Measurements from ENCODE around the gene STARD7. TPM values are rescaled to one million over a fixed set of nuclear protein-coding genes. Genes with fewer than 3 reads are reported as not detected.

Gene STARD7
- total and polyA plus RNA-seq, 10 of the 15 experiments (the other 5 are each of a cell fraction or from before 2014, with no cell fraction given), result 85.4 to 237 (median 153) TPM

DNA sequence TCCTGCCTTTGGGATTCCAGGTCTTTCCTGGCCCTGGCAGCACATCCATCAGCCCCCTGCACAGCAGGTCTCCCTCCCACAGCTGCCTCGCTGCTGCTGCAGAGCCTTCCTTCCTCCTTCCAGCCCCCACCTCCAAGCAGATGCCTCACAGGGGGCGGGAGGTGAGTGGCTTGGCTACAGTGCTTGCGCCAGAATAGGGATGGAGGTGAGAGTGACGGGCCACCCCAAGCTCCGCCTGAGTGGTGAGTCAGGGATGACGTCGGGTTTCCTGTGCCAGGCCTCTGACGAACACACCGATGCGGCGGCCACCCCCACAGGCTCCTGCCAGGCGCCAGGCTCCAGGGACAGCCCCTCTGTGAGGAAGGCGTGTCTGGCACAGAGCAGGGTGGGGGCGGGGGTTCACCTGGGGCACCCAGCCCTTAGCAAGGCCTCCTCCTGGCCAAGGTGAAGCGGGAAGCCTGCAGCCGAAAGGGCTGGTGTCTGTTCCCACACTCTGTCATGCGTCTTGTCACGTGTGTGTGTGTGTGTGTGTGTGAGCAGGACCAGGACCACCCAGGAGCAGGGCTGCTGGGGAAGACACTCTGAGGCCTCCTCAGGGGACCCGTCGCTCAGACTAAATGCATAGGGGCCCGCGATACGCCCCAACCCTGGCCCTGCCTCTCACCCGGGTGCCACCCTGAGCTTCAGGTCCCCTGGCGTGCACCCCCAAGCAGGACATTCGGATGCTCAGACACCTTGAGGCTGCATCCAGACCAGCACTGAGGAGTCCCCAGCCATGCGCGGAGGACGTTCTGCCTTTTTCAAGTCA is 60.0 kb downstream of the STARD7 start (continued):
- TF ChIP-seq SIN3A (IDR thresholded peaks at IDR 0.05; ENCODE audit: low read depth, low read length), result no peak
- no peak for TF ChIP-seq STAT3 (IDR thresholded peaks at IDR 0.05; ENCODE audit: low read depth, low read length)
- no peak for TF ChIP-seq CEBPB (IDR thresholded peaks at IDR 0.05; ENCODE audit: borderline replicate concordance in 1 of 2, low read depth in 2 of 2, low read length in 2 of 2)
- TF ChIP-seq, protein P1, sequence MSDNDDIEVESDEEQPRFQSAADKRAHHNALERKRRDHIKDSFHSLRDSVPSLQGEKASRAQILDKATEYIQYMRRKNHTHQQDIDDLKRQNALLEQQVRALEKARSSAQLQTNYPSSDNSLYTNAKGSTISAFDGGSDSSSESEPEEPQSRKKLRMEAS (IDR thresholded peaks at IDR 0.05; ENCODE audit: low read depth, low read length), result peak; percentile 42; the same call in 1 of the 2 replicates
- TF ChIP-seq SP1 (IDR thresholded peaks at IDR 0.05; ENCODE audit: low read depth, low read length), result no peak
- TF ChIP-seq PAX5 (IDR thresholded peaks at IDR 0.05; ENCODE audit: borderline replicate concordance, low read depth, low read length), result no peak
- peak; percentile 88 for TF ChIP-seq CHD2 (IDR thresholded peaks at IDR 0.05; ENCODE audit: borderline replicate concordance, low read depth, low read length)
- 0 out of 2 replicates have a peak, but pooled peaks have one; percentile 37 for TF ChIP-seq MXI1 (IDR thresholded peaks at IDR 0.05; ENCODE audit: low read depth, low read length)
- peak; percentile 47; the same call in 1 of the 2 replicates for TF ChIP-seq JUNB (IDR thresholded peaks at IDR 0.05)
- no peak for TF ChIP-seq SRF (IDR thresholded peaks at IDR 0.05; ENCODE audit: low read depth in 2 of 2, low read length in 2 of 2)
- TF ChIP-seq MYC (IDR thresholded peaks at IDR 0.05; ENCODE audit: insufficient read depth, insufficient read length, insufficient replicate concordance, low read length, severe bottlenecking), result no peak
- TF ChIP-seq, protein P2, sequence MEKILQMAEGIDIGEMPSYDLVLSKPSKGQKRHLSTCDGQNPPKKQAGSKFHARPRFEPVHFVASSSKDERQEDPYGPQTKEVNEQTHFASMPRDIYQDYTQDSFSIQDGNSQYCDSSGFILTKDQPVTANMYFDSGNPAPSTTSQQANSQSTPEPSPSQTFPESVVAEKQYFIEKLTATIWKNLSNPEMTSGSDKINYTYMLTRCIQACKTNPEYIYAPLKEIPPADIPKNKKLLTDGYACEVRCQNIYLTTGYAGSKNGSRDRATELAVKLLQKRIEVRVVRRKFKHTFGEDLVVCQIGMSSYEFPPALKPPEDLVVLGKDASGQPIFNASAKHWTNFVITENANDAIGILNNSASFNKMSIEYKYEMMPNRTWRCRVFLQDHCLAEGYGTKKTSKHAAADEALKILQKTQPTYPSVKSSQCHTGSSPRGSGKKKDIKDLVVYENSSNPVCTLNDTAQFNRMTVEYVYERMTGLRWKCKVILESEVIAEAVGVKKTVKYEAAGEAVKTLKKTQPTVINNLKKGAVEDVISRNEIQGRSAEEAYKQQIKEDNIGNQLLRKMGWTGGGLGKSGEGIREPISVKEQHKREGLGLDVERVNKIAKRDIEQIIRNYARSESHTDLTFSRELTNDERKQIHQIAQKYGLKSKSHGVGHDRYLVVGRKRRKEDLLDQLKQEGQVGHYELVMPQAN (conservative IDR thresholded peaks at IDR 0.05), result no peak
- TF ChIP-seq ZZZ3 (IDR thresholded peaks at IDR 0.05; ENCODE audit: control insufficient read depth, insufficient read length, low read depth), result no peak
- no peak for TF ChIP-seq TAF1 (IDR thresholded peaks at IDR 0.05; ENCODE audit: borderline replicate concordance, low read depth, low read length)
- no peak for TF ChIP-seq SREBF1 (IDR thresholded peaks at IDR 0.05; ENCODE audit: low read length)
- no peak for TF ChIP-seq CUX1 (IDR thresholded peaks at IDR 0.05; ENCODE audit: insufficient replicate concordance, low read depth, low read length)
- no peak for TF ChIP-seq ETV6 (conservative IDR thresholded peaks at IDR 0.05 in 1 of 2, IDR thresholded peaks at IDR 0.05 in 1 of 2; ENCODE audit: borderline replicate concordance in 1 of 2, low read depth in 1 of 2)
- TF ChIP-seq MLLT1 (IDR thresholded peaks at IDR 0.05), result peak; percentile 71
- TF ChIP-seq MYB (IDR thresholded peaks at IDR 0.05; ENCODE audit: borderline replicate concordance, low read depth, low read length), result no peak
- no peak for TF ChIP-seq CREB1 (IDR thresholded peaks at IDR 0.05; ENCODE audit: low read depth)
- TF ChIP-seq TBL1XR1 (IDR thresholded peaks at IDR 0.05; ENCODE audit: low read depth, low read length), result peak; percentile 53; the same call in 1 of the 2 replicates

All from GM12878 (cell line).